ENCODE results near the gene LRRK1. TPM values are rescaled to one million over a fixed set of nuclear protein-coding genes. Genes with fewer than 3 reads are reported as not detected.

Gene LRRK1
- total RNA-seq, 1 donor from 2014 or later = 15.7 TPM

GRCh38 chr15:101044625-101045235, 125.6 kb downstream of the LRRK1 start:
- peak; percentile 6 for DNase-seq (ENCODE audit: low spot score)

- peak; percentile 39 for DNase-seq (ENCODE audit: low spot score)
These were observed 126.1 kb downstream of the LRRK1 start for GRCh38 chr15:101045236-101045646.

GRCh38 chr15:101045835-101046691, 126.9 kb downstream of the LRRK1 start:
- peak; percentile 10 for DNase-seq (ENCODE audit: low spot score)

DNA sequence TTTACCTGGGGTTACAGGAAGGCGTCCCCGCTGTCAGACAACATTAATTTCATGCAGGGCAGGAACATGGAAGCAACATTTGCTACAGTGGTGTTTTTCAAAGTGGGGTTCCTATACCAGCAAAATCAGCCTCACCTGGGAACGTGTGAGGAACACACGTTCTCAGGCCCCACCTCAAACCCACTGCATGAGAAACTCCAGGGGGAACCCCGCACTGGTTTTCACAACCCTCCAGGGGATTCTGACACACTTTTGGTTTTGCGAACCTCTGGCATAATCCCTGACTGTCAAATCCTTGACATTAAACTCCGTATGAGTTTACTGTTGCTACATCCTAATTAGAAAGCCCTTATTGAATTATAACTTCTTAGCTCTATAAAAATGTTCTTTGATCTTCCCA, 127.7 kb downstream of the LRRK1 start:
- no peak for DNase-seq (ENCODE audit: low spot score)

- DNase-seq (ENCODE audit: low spot score) = peak; percentile 7
These were observed 128.2 kb downstream of the LRRK1 start for GRCh38 chr15:101047301-101047781.

- peak; percentile 5 for DNase-seq (ENCODE audit: low spot score)
These were observed 129.0 kb downstream of the LRRK1 start for GRCh38 chr15:101048176-101048575.

GRCh38 chr15:101048581-101049030, 129.4 kb downstream of the LRRK1 start:
- peak; percentile 9 for DNase-seq (ENCODE audit: low spot score)

DNA sequence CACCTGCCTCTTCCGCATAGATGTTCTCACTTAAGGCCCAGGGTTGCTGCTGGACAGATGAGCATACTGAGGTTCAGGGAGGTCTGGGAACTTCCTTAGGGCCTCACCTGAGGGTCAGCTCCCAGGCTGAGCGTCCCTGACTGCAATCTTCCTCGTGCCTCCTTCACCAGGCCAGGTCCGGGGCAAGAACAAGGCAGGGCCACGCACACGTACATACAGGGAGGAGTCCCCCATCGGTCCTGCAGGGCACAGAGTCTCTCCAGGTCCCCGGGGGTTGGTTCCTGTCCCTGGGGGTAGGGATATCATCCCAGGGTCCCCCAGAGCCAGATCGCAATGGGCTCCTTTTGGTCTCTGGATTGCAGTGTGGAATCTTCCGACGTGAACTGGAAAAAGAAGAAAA, 130.1 kb downstream of the LRRK1 start:
- DNase-seq (ENCODE audit: low spot score) = peak; percentile 7

DNA sequence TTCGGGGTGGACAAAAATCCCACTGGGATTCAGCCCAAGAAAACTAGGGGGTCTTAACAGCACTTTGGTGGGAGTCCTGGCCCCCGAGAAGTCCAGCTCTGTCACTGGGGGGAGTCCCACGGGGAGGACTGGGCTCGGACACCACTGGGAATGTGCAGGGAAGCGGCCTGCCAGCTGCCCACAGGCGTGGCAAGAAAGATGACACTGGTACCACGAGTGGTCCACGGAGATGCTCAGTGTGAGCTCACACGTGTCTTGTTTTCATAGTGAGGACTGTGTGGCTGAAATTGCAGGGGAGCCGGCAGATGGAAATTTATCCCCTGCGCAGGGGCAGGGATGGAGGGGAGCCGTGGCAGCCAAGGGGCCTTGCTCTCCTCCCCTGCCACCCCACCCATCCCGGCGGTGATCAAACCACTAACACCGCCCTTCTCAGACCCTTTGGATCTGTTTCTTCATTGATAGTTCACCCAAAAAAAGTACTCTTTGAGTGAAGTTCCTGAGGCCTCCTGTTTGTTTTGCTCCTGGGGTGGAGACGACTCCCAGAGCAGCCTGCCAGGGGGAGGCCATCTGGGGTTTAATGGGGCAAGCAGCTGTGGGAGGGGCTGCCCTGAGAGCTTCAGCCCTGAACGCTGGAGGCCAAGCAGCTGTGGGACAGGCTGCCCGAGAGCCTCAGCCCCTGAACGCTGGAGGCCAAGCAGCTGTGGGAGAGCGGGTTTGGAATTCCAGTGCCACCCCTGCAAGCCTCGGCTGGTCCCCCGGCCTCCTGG, 130.9 kb downstream of the LRRK1 start:
- DNase-seq (ENCODE audit: low spot score) = peak; percentile 10

GRCh38 chr15:101050623-101051290, 131.6 kb downstream of the LRRK1 start:
- peak; percentile 8 for DNase-seq (ENCODE audit: low spot score)

DNA sequence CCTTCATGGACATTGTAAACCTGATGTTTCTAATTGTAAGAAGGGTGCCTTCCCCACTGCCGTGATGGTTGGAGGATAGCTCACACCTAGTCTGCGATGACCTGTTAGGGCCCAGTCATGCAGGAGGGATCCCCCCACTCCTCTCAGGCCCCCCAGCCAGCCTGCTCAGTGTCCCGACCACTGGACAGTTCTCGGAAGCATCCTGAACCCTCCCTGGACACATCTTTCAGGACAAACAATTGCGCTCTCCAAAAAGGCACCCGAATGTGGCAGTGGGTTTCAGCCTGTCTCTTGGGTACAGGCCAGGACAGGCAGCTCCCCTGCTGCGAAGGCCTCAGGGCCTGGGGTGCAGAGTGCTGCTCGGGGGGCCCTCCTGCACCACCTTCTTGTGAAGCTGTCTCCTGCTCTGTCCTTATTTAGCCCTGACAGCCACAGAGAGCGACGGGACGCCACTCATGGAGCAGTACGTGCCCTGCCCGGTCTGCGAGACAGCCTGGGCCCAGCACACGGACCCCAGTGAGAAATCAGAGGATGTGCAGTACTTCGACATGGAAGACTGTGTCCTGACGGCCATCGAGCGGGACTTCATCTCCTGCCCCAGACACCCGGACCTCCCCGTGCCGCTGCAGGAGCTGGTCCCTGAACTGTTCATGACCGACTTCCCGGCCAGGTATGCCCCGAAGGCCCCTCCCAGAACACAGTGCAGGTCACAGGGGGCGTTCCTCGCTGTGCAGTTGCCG, 132.3 kb downstream of the LRRK1 start:
- DNase-seq (ENCODE audit: low spot score) = peak; percentile 9

DNA sequence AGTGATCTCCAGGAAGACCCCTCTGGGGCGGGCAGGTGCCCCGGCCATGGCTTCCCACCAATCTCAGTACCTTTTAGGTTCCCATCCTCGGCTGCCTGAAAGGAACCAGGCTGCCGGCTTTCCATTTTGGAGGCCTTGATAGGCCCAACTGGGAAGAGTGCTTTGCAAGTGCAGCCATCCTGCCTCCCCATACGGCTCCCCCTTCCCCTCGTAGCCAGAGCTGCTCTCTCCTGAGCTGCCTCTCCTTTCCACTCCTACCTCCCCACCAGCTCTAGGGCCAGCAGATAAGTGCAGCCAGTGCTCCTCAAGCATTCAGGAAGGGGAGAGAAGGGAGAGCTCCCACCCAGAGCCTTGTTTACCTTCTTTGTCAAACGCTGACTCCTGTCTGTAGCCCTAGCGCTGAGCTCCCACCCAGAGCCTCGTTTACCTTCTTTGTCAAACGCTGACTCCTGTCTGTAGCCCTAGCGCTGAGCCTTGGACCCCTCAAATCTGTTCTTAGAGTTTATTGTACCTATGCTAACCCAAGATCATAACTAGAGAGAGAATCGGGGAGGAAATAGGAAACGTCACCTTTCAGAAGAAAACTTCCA, 133.0 kb downstream of the LRRK1 start:
- peak; percentile 4 for DNase-seq (ENCODE audit: low spot score)

- peak; percentile 6 for DNase-seq (ENCODE audit: low spot score)
These were observed 133.5 kb downstream of the LRRK1 start for GRCh38 chr15:101052681-101053121.

DNA sequence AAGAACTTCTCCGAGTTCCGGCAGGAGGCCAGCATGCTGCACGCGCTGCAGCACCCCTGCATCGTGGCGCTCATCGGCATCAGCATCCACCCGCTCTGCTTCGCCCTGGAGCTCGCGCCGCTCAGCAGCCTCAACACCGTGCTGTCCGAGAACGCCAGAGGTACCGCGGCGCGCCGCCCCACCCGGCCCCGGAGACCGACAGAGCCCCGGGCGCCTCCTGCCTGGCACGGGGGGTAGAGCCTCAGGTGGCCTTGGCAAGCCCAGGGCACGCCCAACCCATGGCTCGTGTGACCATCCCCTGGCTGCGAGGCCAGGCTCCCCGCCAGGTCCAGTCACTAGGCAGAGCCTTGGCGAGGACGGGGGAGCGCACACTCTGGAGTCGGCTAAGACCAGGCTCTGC, 134.1 kb downstream of the LRRK1 start:
- peak; percentile 8 for DNase-seq (ENCODE audit: low spot score)

DNA sequence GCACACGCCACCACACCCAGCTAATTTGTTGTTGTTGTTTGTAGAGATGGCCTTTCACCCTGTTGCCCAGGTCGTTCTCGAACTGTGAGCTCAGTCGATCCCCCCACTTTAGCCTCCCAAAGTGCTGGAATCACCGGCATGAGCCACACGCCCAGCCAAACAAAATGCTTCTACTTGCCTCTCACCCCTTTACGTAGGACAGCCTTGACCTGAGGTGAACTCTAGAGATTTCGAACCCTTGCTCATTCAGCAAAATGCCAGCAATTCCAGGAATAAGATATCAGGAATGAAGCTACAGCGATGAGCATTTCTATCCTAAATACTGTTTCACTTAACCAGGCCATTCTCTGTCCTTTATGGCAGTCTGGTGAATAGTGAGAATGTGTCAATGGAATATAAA, 135.0 kb downstream of the LRRK1 start:
- DNase-seq (ENCODE audit: low spot score) = no peak

- DNase-seq (ENCODE audit: low spot score) = peak; percentile 4
These were observed 135.8 kb downstream of the LRRK1 start for GRCh38 chr15:101054991-101055390.

GRCh38 chr15:101055411-101055810, 136.3 kb downstream of the LRRK1 start:
- peak; percentile 3 for DNase-seq (ENCODE audit: low spot score)

GRCh38 chr15:101056366-101057334, 137.5 kb downstream of the LRRK1 start:
- no peak for DNase-seq (ENCODE audit: low spot score)

GRCh38 chr15:101057841-101058407, 138.8 kb downstream of the LRRK1 start:
- DNase-seq (ENCODE audit: low spot score) = peak; percentile 7

Measured in mucosa of gallbladder (tissue), 1 donor.